Pancreas (tissue), 10 donors: ENCODE measurements around the gene IP6K2. TPM values are rescaled to one million over a fixed set of nuclear protein-coding genes. Genes with fewer than 3 reads are reported as not detected.

Experiments
- ATAC-seq, 4 donors: fragments of 200-7000 bp; cut with Tn5 transposase; one replicate each; pipeline versions ENCODE4 v1.8.0 to v1.9.1; 2020; ENCODE audit warnings: mild to moderate bottlenecking in 4 of 4, moderate library complexity in 4 of 4
- DNase-seq, 6 donors: peaks; one replicate each; pipeline ENCODE4 v3.0.0-alpha.2; 2020
- FAIRE-seq: peaks from 2 replicates; lab custom pipeline; 2012; peaks lifted over from hg19 to GRCh38; lab: Jason Lieb, UNC
- H3K27ac ChIP-seq, 4 donors: fragments of 200-600 bp; sonication (generic); 1 replicate in 3 of 4; 2 replicates in 1 of 4; pipeline versions ENCODE4 v1.5.0 to v1.8.0; 2020
- H3K27me3 ChIP-seq, 4 donors: fragments of 200-600 bp; one replicate each; pipeline ENCODE4 v1.8.0; 2021
- H3K36me3 ChIP-seq, 3 donors: fragments of 200-600 bp; sonication (generic) in 1 of 3; one replicate each; pipeline versions ENCODE4 v1.5.0 to v1.8.0; 2020 to 2021
- H3K4me1 ChIP-seq, 3 donors: fragments of 200-600 bp; one replicate each; pipeline ENCODE4 v1.8.0; 2021
- H3K4me3 ChIP-seq, 4 donors: fragments of 200-600 bp; sonication (generic) in 2 of 4; one replicate each; pipeline versions ENCODE4 v1.5.0 to v1.8.0; 2020 to 2021
- H3K9me3 ChIP-seq, 4 donors: fragments of 200-600 bp; one replicate each; pipeline ENCODE4 v1.8.0; 2021
- CTCF ChIP-seq, 4 donors: fragments of 200-600 bp; sonication (generic) in 3 of 4; IDR thresholded peaks; one replicate each; pipeline versions ENCODE4 v1.5.0 to v1.8.0; 2021; ENCODE audit warnings: antibody characterized with exemption in 4 of 4
- WGBS, 2 donors: extraction: QIAGEN DNeasy Blood & Tissue Kit; methylation state at CpG; one replicate each; pipeline ENCODE4 v1.1.7; 2013; 5-methylcytosine and 5-hydroxymethylcytosine counted together
- intact Hi-C, 3 donors: fragments of 100-400 bp; cut with DNase I; formaldehyde crosslinking; loops; one replicate each; pipeline versions ENCODE4 v1.11.1 to v1.14.2; 2022
- polyA plus RNA-seq, 2 donors: library from polyadenylated mRNA; stranded (reverse); fragments of 200-250 nt; gene quantifications; one replicate each; pipeline ENCODE4 v1.2.3, GENCODE V29; 2013
- total RNA-seq, 6 donors: library from RNA; stranded (reverse); fragmentation: NEBNext Ultra II Directional in 4 of 6; extraction: Animal tissue kit (Norgen Biotek cat#: 25700) in 4 of 6; gene quantifications; one replicate each; pipeline versions ENCODE4 v1.2.1 to v1.2.4, GENCODE V29; 2021 to 2023
- donor health status: healthy with polysubstance abuse.
- donor health status: DM: no; HTN: no; CAD: no; lungs with moderate emphysema.
- donor health status: DM: no; HTN: no; CAD: no.
- donor health status: control.
- donor health status: control.
- donor health status: Bipolar disorder and iron deficiency.
- donor health status: DM: yes; HTN: yes; CAD: no.
- donor health status: DM: no; HTN: no; CAD: no.
- donor health status: DM: no; HTN: no; CAD: no.
- donor health status: DM: yes; HTN: yes; CAD: no.

Gene IP6K2
- total and polyA plus RNA-seq, 8 donors: 19.1 to 107 (median 35.3) TPM

GRCh38 chr3:48656841-48657281 lies 60.2 kb downstream of the IP6K2 start:
- no peak for TF ChIP-seq CTCF (IDR thresholded peaks at IDR 0.05)
- peaks cover 0 to 4% (median 0%) of the 10 kb centered on the region in 3 donors for H3K4me1 ChIP-seq
- peak overlapping the region in 3 of 4 donors; percentile 31 to 70 (median 68) for H3K27ac ChIP-seq
- no peaks in the 10 kb centered on the region for H3K36me3 ChIP-seq
- no peak for FAIRE-seq
- peak in 1 of 6 donors; percentile 72 for DNase-seq
- no peak for ATAC-seq
- WGBS, 2 donors: 47 to 58% methylated on average over 45 of the region's 45 CpGs
- H3K27me3 ChIP-seq: peaks cover 0 to 4% (median 0%) of the 10 kb centered on the region in 4 donors
- H3K4me3 ChIP-seq: peak overlapping the region in 3 of 4 donors; percentile 42 to 52 (median 52)
- H3K9me3 ChIP-seq: no peaks in the 10 kb centered on the region
- intact Hi-C loops: no loop called here

- no peak for FAIRE-seq
- intact Hi-C loops: no loop called here
- peak; percentile 59 to 72 (median 66) for TF ChIP-seq CTCF (IDR thresholded peaks at IDR 0.05)
- Histone ChIP-seq H3K27me3 (peaks cover 0 to 4% (median 0%) of the 10 kb centered on the region in 4 donors), H3K27ac (peak overlapping the region; percentile 3 to 70 (median 50)), H3K36me3 (no peaks in the 10 kb centered on the region), H3K4me1 (peaks cover 0 to 3% (median 0%) of the 10 kb centered on the region in 3 donors), H3K4me3 (peak overlapping the region; percentile 42 to 59 (median 52)), H3K9me3 (no peaks in the 10 kb centered on the region)
- peak; percentile 79 to 93 (median 88) for DNase-seq
- peak; percentile 90 to 94 (median 93) for ATAC-seq
- WGBS, 2 donors: 2 to 4% methylated on average over 63 to 94 of the region's 94 CpGs
Observed at GRCh38 chr3:48656061-48656840, 60.8 kb downstream of the IP6K2 start.

GRCh38 chr3:48655606-48656005 lies 61.4 kb downstream of the IP6K2 start:
- ATAC-seq: peak in 3 of 4 donors; percentile 3 to 6 (median 3)
- DNase-seq: peak in 1 of 6 donors; percentile 65
- peak overlapping the region; percentile 3 to 70 (median 50) for H3K27ac ChIP-seq

GRCh38 chr3:48655063-48655462 lies 62.0 kb downstream of the IP6K2 start:
- intact Hi-C loops: no loop called here
- 92 to 95% methylated on average over 12 of the region's 12 CpGs for WGBS, 2 donors
- TF ChIP-seq CTCF (IDR thresholded peaks at IDR 0.05): no peak
- FAIRE-seq (no peak), DNase-seq (peak in 1 of 6 donors; percentile 64), ATAC-seq (no peak)
- Histone ChIP-seq H3K4me1 (no peaks in the 10 kb centered on the region), H3K9me3 (no peaks in the 10 kb centered on the region), H3K27ac (no peak overlapping the region), H3K27me3 (no peaks in the 10 kb centered on the region), H3K36me3 (no peaks in the 10 kb centered on the region), H3K4me3 (no peak overlapping the region)

More at GRCh38 chr3:48655606-48656005, 61.4 kb downstream of the IP6K2 start:
- WGBS, 2 donors: 14 to 19% methylated on average over 30 of the region's 30 CpGs
- H3K27me3 ChIP-seq: no peaks in the 10 kb centered on the region
- no peaks in the 10 kb centered on the region for H3K4me1 ChIP-seq
- H3K9me3 ChIP-seq: no peaks in the 10 kb centered on the region
- TF ChIP-seq CTCF (IDR thresholded peaks at IDR 0.05): no peak
- FAIRE-seq: no peak
- no peaks in the 10 kb centered on the region for H3K36me3 ChIP-seq
- intact Hi-C loops: no loop called here
- peak overlapping the region; percentile 42 to 59 (median 52) for H3K4me3 ChIP-seq
